ENCODE results near the gene TDRD7.

TDRD7 gene

GRCh38 chr9:97545486-97545885 lies 133.6 kb downstream of the TDRD7 start:
- TF ChIP-seq, protein P1, sequence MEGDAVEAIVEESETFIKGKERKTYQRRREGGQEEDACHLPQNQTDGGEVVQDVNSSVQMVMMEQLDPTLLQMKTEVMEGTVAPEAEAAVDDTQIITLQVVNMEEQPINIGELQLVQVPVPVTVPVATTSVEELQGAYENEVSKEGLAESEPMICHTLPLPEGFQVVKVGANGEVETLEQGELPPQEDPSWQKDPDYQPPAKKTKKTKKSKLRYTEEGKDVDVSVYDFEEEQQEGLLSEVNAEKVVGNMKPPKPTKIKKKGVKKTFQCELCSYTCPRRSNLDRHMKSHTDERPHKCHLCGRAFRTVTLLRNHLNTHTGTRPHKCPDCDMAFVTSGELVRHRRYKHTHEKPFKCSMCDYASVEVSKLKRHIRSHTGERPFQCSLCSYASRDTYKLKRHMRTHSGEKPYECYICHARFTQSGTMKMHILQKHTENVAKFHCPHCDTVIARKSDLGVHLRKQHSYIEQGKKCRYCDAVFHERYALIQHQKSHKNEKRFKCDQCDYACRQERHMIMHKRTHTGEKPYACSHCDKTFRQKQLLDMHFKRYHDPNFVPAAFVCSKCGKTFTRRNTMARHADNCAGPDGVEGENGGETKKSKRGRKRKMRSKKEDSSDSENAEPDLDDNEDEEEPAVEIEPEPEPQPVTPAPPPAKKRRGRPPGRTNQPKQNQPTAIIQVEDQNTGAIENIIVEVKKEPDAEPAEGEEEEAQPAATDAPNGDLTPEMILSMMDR (IDR thresholded peaks at IDR 0.05; ENCODE audit: low read depth, low read length), result no peak

More at GRCh38 chr9:97545486-97545885, 133.6 kb downstream of the TDRD7 start:
- no peak for DNase-seq (ENCODE audit: extremely low read depth, low read depth)

Measured in AG09319 (cell line).